Uterus (tissue), 4 donors: ENCODE results near the gene MRPS34. TPM values are rescaled to one million over a fixed set of nuclear protein-coding genes. Genes with fewer than 3 reads are reported as not detected.

Experiments used
- DNase-seq, 2 donors: peaks; one replicate each; pipeline ENCODE4 v3.0.0-alpha.2; 2019 to 2020
- H3K27ac ChIP-seq, 2 donors: fragments of 200-600 bp; sonication (generic); 1 replicate in 1 of 2; 2 replicates in 1 of 2; pipeline ENCODE4 v1.5.1; 2016 to 2018
- H3K27me3 ChIP-seq, 2 donors: fragments of 200-600 bp; sonication (generic); one replicate each; pipeline ENCODE4 v1.5.1; 2018 to 2019; ENCODE audit warnings: control low read depth in 1 of 2
- H3K36me3 ChIP-seq, 2 donors: fragments of 200-600 bp; sonication (generic); one replicate each; pipeline ENCODE4 v1.5.1; 2019; ENCODE audit warnings: control low read depth in 1 of 2
- H3K4me1 ChIP-seq, 2 donors: fragments of 200-600 bp; sonication (generic); one replicate each; pipeline ENCODE4 v1.5.1; 2018 to 2019; ENCODE audit warnings: control low read depth in 1 of 2
- H3K4me3 ChIP-seq, 2 donors: fragments of 200-600 bp; sonication (generic); 1 replicate in 1 of 2; 2 replicates in 1 of 2; pipeline ENCODE4 v1.5.1; 2018 to 2019; ENCODE audit warnings: mild to moderate bottlenecking in 1 of 2
- H3K9me3 ChIP-seq, 2 donors: fragments of 200-600 bp; sonication (generic); one replicate each; pipeline ENCODE4 v1.5.1; 2019; ENCODE audit warnings: control low read depth in 1 of 2
- CTCF ChIP-seq, 4 experiments: fragments of 200-600 bp in 2 of 4; fragments of 450-650 bp in 2 of 4; sonication (generic) in 2 of 4; IDR thresholded peaks; one replicate each; pipeline ENCODE4 v1.5.1; 2016 to 2019; ENCODE audit warnings: antibody characterized with exemption in 4 of 4, mild to moderate bottlenecking in 2 of 4, moderate library complexity in 1 of 4
- POLR2A ChIP-seq, 2 donors: fragments of 450-650 bp; IDR thresholded peaks; one replicate each; pipeline ENCODE4 v1.6.1; 2016; ENCODE audit warnings: antibody characterized with exemption in 2 of 2, mild to moderate bottlenecking in 1 of 2, moderate library complexity in 1 of 2
- intact Hi-C: fragments of 100-400 bp; cut with DNase I; formaldehyde crosslinking; loops from one replicate; pipeline ENCODE4 v1.15.1; 2023; ENCODE audit warnings: low total_unique reads
- total RNA-seq, 4 donors: library from RNA; depleted of rRNA in 3 of 4; stranded (reverse); fragments of >200 nt in 3 of 4; gene quantifications; one replicate each; pipeline versions ENCODE4 v1.1.0 to v1.2.4, GENCODE V29; 2014 to 2023
- donor health status: DM: yes; HTN: yes; CAD: no.

Gene MRPS34
- total RNA-seq, 4 donors from 2014 or later = 37.3 to 158 (median 52.5) TPM

- H3K36me3 ChIP-seq = no peaks in the 10 kb centered on the region
- TF ChIP-seq POLR2A (IDR thresholded peaks at IDR 0.05) (no peak), CTCF (IDR thresholded peaks at IDR 0.05) (no peak)
- H3K27ac ChIP-seq = no peak overlapping the region
- no peak overlapping the region for H3K4me3 ChIP-seq
- intact Hi-C loops = no loop called here
- no peaks in the 10 kb centered on the region for H3K27me3 ChIP-seq
- no peak for DNase-seq
- no peaks in the 10 kb centered on the region for H3K9me3 ChIP-seq
- H3K4me1 ChIP-seq = peaks cover 0 to 18% of the 10 kb centered on the region in 2 donors
Measured at GRCh38 chr16:1777375-1778199, 4.7 kb upstream of the MRPS34 start.

GRCh38 chr16:1776991-1777374 lies 4.0 kb upstream of the MRPS34 start:
- Histone ChIP-seq H3K27ac (no peak overlapping the region), H3K27me3 (no peaks in the 10 kb centered on the region), H3K9me3 (no peaks in the 10 kb centered on the region), H3K36me3 (no peaks in the 10 kb centered on the region), H3K4me1 (peaks cover 0 to 23% of the 10 kb centered on the region in 2 donors), H3K4me3 (no peak overlapping the region)
- intact Hi-C loops = no loop called here
- no peak for DNase-seq
- TF ChIP-seq POLR2A (IDR thresholded peaks at IDR 0.05) (no peak), CTCF (IDR thresholded peaks at IDR 0.05) (no peak)

- Histone ChIP-seq H3K27me3 (no peaks in the 10 kb centered on the region), H3K4me1 (peaks cover 0 to 27% of the 10 kb centered on the region in 2 donors), H3K9me3 (no peaks in the 10 kb centered on the region), H3K27ac (no peak overlapping the region), H3K36me3 (no peaks in the 10 kb centered on the region), H3K4me3 (no peak overlapping the region)
- intact Hi-C loops = no loop called here
- DNase-seq = no peak
- no peak for TF ChIP-seq CTCF (IDR thresholded peaks at IDR 0.05)
- no peak for TF ChIP-seq POLR2A (IDR thresholded peaks at IDR 0.05)
Measured at GRCh38 chr16:1776672-1776955, 3.7 kb upstream of the MRPS34 start.

- Histone ChIP-seq H3K9me3 (no peaks in the 10 kb centered on the region), H3K4me1 (peaks cover 0 to 23% of the 10 kb centered on the region in 2 donors), H3K27ac (no peak overlapping the region), H3K36me3 (no peaks in the 10 kb centered on the region), H3K27me3 (no peaks in the 10 kb centered on the region), H3K4me3 (no peak overlapping the region)
- TF ChIP-seq CTCF (IDR thresholded peaks at IDR 0.05) = no peak
- TF ChIP-seq POLR2A (IDR thresholded peaks at IDR 0.05) = no peak
- intact Hi-C loops = no loop called here
- no peak for DNase-seq
Measured at GRCh38 chr16:1775846-1776671, 3.1 kb upstream of the MRPS34 start.
